GDM1 (cell line): Measurements from ENCODE around the gene ILKAP.

Experiments used
- DNase-seq: peaks from one replicate; lab custom pipeline; 2025; lab: John Stamatoyannopoulos, UW

Gene ILKAP, protein sequence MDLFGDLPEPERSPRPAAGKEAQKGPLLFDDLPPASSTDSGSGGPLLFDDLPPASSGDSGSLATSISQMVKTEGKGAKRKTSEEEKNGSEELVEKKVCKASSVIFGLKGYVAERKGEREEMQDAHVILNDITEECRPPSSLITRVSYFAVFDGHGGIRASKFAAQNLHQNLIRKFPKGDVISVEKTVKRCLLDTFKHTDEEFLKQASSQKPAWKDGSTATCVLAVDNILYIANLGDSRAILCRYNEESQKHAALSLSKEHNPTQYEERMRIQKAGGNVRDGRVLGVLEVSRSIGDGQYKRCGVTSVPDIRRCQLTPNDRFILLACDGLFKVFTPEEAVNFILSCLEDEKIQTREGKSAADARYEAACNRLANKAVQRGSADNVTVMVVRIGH

DNA sequence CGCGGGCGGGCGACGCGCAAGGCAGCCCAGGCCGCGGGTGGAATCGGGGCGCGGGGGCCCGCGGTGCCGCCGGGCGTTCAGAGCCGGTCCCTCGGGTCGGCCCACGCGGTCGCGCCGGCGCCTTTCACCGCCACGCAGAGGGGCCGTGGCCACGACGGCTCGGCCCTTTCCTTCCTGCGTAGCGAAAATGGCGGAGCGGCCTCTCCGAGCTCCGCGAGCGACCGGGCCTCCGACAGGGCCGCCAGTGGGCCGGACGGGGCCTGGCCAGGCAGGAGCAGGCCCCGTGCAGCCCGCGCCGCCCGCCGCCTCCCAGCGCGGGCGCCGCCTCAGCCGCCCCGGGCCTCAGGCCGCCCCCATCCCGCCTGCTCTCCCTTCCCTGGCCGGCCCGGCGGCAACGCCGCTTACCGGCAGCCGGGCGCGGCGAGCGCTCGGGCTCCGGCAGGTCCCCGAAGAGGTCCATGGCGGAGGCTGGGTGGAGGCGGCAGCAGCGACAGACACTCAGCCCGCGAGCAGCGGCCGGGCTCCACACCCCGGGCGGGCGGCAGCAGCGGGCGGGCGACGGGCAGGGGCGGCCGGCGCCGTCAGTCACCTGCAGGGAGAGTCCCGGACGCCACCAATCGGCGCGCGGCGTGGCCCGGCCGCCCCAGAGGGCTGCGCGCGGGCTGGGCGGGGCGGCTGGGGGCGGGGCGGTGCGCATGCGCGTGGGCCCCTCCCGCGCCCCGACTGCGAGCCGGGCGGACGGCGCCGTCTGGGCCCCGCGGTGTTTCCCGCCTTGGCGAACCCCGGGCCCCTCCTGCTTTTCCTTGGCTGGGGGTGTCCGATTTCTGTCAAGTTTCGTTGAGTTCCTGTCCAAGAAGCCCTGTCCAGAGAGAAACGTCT is at the start of gene ILKAP:
TSS of gene ILKAP (minus strand) at position 602 of the 879 bp plus-strand sequence. CDS start at position 460, 142 bp downstream.
- peak; percentile 82 for DNase-seq

DNA sequence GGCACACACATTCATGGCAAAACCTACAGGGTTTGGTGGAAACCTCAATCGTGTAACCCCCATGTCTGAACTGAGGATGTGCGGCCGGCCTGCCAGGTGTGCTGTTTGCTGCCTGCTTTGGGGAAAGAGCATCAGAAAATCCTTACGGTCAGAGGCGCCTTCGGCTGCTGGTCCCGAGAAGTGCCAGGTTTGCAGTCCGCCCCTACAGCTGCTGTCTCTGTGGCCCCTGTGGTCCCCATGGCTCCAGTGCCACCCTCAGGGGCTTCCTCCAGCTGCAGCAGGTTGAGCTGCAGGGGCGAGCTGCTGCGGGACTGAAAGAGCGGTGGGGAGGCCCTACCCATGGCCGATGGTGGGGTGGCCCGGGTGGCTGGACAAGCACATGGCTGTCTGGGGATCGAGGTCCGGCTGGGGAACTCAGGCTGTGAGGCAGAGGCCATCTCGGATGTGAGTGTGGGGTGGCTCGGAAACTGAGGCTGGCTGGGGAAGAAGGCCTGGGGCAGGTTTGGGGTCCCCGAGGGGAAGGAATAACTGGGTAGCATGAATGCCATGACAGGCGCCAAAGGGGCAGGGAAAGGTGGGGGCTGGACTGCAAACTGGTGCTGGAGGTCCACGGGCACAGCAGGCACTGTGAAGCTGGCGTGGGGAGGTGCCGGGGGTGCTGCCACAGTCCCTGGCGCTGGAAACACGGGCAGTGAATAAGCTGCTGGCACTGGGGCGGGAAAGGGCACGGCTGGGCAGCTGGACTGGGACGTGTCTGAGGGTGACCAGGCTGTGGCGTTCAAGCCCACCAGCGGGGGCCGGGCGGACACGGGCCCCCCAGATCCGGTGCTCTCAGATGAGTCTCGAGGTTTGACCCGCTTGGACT is 49.5 kb upstream of the ILKAP start:
- no peak for DNase-seq

DNA sequence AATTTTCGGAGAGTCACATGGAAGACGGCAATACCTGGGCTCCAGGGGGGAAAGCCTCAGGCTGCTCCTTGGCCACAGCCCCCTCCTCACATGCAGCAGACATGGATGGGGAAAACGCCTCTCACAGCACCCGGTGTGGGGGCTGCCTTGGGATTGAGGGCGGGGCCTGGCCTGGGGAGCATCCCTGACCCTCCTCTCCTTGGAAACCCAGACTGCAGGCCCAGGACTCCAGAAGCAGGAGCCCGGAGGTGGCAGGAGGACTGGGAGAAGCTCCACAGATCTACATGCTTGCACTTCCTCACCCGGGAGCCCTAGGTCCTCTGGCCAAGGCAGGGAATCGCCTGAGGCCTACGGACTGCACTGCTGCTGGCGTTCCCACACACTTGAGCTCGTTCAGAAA is 48.5 kb upstream of the ILKAP start:
- no peak for DNase-seq

DNA sequence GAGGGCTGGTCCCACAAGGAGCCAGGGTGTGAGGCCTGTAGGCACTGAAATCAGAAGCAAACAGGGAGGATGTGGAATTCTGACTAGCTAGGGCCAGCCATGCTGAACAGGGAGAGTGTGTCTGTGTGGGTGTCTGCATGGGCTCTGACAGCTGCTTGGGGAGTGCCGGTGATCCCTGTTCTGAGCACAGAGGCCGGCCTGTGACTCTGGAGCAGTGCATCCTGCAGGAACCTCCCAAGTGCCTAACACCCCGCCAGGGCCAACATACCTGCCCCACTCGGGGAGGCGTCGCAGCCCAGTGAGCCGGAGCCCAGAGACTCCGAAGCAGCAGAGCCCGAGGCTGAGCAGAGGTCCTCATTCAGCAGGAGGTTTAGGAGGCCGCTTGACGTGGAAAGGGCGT is 47.8 kb upstream of the ILKAP start:
- no peak for DNase-seq

DNA sequence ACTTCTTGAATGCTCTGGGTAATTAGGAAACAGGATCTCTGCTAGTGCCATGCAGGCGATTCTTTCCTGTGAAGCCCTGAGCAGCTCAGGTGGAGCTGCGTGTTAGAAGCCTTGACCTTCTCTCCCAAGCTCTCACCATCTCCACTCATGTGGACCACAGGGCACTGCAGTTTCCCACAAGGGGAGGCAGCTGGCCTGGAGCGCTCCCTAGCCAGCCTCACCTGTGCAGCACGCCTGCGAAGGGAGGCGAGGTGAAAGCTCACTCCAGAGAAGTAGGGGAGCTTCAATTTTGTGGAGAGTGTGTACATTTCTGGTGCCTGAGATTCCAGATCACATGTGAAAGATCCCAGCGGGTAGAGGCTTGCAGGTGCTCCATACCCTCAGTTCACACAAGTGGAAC is 47.4 kb upstream of the ILKAP start:
- DNase-seq, result no peak

DNA sequence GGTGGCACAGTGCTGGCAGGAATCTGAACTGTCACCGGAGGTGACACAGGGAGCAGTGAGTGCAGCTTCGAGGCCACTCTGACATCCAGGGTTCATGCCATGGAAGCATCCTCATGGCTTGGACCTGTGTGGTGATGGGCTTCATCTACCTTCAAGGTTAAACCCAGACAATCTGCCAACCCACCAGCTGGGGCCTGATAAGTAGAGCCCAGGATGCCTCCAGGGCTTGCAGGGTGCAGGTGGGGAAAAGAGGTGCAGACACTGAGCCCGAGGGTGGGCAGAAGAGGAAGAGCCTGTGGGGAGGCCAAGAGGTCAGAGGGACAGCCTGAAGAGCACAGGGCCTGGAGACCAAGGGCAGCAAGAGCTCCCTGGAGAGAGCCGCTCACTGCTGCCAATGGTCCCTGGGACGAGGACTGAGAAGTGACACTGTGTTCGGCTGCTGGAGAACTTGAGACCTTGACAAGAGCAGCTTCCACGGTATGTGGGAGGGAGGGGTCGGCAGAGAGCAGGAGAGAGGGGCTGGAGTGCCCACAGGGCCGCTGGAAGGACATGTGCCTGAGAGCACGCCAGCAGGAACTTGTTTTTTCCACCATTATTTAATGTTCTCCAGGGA is 44.5 kb upstream of the ILKAP start:
- no peak for DNase-seq

DNA sequence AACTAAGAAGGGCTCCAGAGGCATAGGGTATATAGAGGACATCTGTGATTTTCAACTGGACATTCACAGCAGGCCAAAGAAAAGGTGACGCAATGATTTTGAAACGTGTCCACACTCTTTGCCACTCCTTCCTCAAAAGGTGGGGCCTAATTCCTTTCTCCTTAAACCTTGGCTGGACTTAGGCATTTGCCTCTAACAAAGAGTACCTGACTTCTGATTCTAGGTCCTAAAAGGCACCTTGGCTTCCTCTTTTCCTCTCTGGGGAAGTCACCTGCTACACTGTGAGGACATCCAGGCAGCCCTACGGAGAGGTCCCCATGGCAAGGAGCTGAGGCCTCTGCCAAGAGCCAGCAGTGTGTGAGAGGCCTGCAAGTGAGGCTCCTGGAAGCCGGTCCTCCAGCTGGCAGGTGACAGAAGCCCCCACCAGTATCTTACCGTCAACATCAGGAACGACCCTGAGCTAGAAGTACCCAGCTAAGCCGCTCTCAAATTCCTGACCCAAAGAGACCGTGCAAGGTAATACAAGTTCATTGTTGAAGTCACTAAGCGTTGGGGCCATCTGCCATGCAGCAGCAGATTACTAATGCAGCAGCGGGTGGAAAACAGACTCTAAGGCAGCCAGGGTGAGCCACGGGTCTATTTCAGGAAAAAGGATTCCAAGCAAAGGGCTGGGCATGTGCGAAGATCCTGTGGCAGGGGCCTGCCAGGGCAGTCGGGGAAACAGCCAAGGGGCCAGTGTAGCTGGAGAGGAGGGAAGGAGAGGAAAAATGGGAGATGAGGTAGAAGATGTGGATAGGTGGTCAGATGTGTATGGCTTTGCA is 43.7 kb upstream of the ILKAP start:
- no peak for DNase-seq

DNA sequence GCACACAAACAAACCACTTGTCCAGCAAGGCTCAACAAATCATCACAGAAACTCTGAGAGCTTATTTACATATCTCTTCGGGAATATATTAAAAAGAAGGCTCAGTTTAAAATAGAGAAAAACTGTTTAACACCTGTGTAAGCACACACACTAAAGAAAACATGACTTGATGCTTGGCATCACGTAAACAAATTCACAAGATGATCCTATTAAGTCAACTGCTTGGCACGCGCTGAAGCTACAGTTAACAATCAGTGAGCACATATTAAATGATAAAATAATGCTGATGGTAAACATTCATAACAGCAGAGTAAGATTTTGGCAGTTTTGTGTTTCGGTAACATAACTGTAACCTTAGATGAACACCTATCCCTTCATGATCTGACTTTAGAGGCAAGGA is 40.7 kb upstream of the ILKAP start:
- DNase-seq, result no peak

DNA sequence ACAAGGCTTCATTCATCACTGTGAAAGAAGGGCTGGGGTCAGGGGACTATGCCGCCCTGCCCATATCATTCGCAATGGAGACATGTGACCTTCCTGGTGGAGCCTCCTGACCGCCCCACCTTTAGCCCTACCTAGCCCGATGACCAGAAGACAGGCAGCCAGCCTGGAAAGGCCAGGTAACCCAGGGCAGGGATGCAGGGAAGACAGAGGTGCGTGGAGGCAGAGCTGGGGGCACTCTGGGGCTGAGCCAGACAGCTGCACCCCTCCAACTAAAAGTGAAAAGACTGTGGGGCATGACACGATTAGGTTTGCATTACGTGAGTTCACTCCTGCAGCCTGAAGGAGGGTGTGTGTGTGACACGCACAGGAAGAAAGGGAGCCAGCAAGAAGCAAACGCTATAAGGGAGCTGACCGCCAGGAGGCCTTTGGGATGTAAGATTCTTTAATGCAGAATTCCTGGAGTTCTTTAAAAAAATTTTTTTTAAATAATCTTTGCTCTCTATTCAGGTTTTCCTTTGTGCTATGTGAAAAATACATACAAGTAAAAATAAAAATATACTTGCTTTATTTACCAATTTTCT is 40.1 kb upstream of the ILKAP start:
- no peak for DNase-seq

DNA sequence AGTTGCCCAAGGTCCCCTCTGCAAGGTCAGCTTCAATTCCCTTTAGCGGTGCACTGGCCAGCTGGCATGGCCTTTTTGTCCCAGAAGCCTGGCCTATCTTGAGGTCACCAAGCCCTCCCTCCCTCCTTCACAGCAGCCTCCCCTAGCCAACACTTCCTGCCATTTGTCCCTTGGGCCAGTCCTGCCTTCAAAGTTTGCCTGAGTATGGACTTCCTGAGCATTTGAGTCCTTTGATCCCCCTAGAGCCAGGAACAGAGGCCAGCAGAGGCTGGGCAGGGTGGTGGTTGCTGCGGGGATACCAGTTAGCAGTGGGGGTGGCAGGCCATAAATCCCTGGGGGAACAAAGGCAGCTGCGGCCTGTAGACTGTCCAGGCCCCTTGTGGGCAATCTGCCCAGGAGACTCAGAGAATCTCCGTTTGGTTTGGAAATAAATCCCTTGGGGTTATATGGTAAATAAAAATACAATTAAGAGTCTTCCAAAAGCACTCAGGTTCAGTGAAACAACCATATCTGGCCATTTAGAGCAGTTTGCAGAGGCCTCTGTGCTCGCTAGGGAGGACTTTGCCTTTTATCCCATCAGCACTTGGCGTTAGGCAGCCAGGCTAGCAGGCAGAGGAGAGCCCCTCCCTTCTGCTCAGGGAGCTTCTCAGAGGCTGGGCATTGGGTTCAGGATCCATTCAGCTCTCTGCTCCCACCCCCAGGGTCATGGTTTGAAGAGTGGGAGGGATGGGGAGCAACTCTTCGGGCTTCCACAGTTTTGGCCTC is 39.4 kb upstream of the ILKAP start:
- no peak for DNase-seq

DNA sequence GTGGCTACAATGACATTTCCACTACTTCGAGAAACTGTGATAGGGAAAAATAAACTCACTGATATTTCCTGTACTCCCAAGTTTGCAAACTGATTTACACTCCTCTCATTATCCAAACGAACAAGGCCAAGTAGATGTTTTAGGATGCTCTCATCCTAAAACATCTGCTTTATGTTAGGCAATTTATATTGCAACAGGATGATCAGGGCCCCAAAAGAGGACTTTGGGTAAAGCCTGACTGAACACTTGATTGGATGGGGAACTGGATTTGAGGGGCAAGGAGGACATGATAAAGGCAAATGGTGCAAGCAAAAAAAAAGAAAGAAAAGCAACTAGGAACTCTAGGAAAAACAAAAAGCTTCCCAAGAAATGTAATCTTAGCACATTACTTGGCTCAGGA is 38.5 kb upstream of the ILKAP start:
- DNase-seq, result no peak

DNA sequence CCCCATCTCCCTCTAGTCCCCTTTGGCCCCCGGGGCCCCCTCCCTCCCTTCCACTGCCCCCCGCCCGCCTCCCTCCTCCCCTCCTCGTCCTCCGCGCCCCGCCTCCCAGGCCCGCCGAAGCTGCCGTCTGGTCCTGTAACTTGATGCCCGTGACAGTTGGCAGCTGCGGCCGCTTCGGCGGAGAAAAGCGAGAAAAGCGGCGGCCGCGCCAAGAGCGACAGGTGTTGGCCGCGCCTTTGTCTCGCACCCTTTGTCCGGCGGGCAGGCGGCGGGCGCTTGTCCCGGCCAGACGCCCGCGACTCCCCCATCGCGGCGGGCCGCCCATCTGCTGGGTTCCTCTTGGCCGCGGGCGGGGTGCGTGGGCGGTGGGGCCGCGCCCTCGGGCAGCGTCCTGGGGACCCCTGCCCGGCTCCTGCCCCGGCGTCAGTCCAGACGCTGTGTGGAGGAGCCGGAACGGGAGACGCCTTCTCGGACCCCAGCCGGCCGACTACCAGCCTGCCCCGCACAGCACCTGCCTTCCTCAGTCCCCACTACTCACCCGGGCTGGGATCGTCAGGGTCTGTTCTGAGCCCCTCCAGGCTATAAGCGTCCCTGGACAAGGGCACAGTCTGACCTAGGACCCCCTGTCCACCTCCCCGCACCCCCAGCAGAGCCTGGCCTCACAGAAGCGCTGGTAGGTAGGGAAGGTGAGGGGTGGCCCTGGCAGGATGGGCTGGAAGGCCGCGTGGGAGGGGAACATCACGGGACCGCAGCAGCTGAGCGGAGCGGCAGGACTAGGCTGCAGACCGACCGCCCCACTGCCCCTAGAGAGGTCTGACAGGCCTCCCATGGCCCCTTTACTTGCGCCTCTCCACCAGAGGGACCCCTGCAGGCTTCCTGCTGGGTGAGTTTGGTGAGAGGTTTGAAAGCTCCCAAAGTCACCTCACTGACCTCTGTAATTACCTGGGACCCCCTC is 37.5 kb upstream of the ILKAP start:
- DNase-seq, result no peak

DNA sequence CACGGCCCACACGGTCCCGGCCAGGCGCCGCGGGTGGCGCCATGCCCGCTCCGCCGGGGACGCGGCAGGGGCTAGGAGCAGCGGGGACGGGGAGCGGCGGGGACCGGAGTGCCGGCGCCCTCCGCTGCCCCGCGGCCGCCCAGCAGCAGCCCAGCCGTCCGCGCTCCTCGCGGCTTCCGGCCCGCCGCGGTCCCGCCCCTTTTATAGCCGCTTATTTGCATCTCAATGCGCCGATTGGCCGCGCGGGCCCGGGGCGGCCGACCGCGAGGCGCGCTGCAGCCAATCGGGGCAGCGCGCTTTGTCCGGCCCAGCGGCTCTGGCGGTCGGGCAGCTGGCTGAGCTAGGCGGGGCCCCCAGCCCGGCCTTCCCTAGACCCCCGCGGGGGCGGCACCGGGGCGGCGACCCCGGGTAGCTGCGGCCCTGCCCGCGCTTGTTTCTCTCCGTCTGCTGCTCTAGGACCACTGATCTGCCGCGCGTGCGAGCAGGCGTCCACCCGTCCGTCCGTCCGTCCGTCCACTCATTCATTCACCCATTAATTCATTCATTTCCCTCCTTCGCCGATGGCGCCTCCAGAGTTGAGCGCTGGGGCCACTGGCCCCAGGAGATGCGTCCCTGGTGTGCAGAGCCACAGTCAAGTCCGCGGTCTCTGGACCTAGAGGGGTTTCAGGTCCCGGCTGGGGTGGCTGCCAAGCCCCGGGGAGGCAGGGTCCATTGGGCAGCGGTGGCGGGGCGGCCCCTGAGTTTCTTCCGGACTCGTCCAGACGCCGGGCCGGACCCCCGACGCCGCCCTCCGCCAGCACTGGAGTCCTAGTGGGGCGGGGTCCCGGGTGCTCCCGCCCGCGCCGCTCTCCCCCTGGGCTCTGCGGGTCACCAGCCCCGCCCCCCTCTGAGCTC is 36.6 kb upstream of the ILKAP start, which contains the start of gene HES6:
TSS of gene HES6 (minus strand) at position 176 of the 894 bp plus-strand sequence. CDS start at position 43, 133 bp downstream.
- peak; percentile 79 for DNase-seq

DNA sequence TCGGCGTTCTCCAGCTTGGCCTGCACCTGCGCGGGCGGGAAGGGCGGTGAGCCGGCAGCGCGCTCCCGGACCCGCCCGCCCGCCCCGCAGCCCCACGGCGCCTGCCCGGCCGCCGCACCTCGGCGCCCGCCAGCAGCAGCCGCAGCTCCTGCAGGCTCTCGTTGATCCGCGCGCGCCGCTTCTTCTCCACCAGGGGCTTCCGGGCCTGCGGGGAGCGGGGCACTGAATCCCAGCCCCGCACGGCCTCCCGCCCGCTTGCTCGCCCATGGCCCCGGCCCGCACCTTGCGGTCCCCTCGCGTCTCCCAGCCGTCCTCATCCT is 36.0 kb upstream of the ILKAP start:
- DNase-seq, result no peak

DNA sequence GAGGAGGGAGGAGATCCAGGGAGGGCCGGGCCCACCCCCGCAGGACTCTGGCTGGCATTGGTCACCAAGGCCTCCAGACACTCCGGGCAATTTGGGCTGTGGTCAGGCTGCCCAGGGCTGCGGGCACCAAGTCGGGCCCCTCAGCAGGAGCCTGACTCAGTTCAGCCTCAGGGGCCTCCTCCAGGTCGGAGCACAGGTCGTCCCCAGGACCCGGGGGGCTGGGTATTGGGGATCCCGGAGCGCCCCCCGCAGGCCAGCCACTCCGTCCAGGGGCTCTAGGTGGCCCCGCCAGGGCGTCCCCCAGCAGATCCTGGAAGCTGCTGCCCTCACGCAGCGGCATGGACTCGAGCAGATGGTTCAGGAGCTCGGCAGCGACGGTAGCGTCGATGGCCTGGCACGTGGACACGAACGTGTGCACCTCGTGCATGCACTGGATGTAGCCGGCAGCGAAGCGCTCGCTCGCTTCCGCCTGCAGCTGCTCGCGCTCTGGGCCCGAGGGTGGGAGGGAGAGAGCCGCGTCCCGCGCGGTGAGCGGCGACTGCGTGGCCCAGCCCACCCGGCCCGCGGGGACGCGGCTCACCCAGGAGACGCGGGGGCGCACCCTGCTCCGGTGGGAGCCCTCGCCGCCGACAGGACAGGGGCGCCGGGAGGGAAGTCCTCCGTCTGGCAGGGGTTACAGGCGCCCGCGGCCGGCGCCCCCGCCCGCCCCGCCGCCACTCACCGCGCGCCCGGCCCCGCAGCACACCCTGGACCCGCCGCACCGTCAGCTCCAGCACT is 35.5 kb upstream of the ILKAP start:
- no peak for DNase-seq

DNA sequence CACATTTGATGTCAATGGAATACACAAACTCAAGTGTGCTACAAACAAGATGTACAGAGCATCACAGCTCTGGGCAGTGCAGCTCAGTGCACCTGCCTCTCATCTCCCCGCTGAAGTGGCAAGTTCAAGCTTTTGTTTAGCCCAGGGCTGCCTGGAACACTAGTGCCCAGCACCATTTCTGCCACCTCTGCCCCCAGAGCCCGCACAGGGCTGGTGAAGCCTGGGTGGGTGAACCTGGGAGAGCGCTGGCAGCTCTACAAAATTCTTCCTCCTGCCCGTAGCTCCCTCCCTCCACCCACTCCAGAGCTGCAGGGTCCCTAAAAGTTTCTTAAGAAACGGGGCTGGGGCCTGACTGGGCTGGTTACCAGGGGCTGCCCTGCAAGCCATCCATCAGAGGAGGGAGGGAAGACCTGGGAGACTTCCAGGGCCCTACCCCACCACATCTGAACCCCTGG is 34.8 kb upstream of the ILKAP start:
- DNase-seq, result no peak
